WI38 (cell line): ENCODE measurements around the gene SLC25A47.
"Not testable (repeated sequence)": the region's sequence is repeated elsewhere in the genome, so short reads cannot be mapped to it uniquely, and the experiment has no call there.

Experiments
- H3K4me3 ChIP-seq: 2 replicates; pipeline ENCODE4 v1.5.1; 2011; ENCODE audit warnings: low read depth, mild to moderate bottlenecking, control low read depth, low read length
- CTCF ChIP-seq: IDR thresholded peaks from 2 replicates; pipeline ENCODE4 v1.5.1; 2012; ENCODE audit warnings: low read depth, mild to moderate bottlenecking, control low read depth, low read length

The SLC25A47 gene

DNA sequence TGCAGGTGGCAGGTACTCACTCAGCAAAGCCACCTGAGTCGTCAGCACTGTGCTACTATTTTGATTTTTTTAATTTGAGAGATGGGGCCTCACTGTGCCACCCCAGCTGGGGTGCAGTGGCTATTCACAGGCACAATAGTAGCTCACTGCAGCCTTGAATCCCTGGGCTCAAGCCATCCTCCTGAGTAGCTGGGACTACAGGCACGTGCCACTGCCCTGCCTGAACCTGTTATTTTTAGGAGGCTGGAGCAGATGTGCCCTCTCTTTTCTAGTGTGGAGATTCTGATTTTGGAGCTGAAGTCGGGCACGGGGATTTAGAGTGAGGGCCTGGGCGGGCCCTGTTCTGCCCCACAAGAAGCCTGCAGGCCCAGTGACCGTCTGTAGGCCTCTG lies 17.3 kb downstream of the SLC25A47 start:
- H3K4me3 ChIP-seq: no peak overlapping the region
- no peak for TF ChIP-seq CTCF

DNA sequence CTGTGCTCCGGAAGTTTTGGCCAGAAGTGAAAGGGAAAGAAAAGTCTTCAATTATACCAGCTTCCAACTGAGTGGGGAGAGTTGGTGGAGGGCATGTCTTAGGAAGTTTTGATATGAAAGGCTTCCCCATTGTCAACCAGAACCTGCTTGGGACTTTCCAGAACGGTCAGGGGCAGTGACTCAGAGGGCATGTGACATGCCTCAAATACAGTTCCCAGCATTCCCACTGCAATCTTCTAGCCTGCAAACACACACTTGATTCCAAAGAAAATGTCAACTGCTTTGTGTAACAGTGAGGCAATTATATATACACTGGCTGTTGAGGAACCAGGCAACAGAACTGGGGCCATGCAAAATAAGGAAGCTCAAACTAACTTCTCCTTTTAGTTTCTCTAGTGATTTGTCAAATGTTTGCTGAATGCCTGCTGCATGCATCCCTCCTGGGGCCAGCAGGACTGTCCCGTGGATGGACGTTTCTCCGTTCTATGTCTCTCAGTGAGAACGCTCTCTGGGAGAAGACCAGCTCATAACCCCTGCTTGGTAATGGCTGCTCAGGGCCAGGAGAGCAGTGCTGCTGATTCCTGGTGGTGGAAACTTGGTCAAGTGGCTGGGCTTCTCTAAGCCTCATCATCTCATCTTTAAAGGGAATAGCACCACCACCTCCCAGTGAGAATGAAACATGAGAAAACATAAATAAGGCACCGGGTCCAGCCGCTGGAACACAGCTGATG lies 18.3 kb downstream of the SLC25A47 start:
- no peak for TF ChIP-seq CTCF
- H3K4me3 ChIP-seq: no peak overlapping the region

- H3K4me3 ChIP-seq: no peak overlapping the region
- no peak for TF ChIP-seq CTCF
Measured at GRCh38 chr14:100342195-100342594, 19.1 kb downstream of the SLC25A47 start.

DNA sequence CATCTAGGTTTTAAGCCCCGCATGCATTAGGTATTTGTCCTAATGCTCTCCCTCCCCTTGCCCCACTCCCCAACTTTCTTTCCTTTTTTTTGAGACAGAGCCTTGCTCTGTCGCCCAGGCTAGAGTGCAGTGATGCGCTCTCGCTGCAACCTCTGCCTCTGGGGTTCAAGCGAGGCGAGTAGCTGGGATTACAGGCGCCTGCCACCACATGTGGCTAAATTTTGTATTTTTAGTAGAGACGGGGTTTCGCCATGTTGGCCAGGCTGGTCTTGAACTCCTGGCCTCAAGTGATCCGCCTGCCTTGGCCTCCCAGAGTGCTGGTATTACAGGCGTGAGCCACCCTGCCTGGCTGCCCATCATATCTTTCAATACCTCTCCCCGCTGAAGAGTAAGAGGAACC lies 19.7 kb downstream of the SLC25A47 start:
- not testable (repeated sequence) for H3K4me3 ChIP-seq

- H3K4me3 ChIP-seq: not testable (repeated sequence)
Measured at GRCh38 chr14:100344657-100345056, 21.5 kb downstream of the SLC25A47 start.

GRCh38 chr14:100345711-100346110 lies 22.6 kb downstream of the SLC25A47 start:
- TF ChIP-seq CTCF: no peak
- H3K4me3 ChIP-seq: no peak overlapping the region

DNA sequence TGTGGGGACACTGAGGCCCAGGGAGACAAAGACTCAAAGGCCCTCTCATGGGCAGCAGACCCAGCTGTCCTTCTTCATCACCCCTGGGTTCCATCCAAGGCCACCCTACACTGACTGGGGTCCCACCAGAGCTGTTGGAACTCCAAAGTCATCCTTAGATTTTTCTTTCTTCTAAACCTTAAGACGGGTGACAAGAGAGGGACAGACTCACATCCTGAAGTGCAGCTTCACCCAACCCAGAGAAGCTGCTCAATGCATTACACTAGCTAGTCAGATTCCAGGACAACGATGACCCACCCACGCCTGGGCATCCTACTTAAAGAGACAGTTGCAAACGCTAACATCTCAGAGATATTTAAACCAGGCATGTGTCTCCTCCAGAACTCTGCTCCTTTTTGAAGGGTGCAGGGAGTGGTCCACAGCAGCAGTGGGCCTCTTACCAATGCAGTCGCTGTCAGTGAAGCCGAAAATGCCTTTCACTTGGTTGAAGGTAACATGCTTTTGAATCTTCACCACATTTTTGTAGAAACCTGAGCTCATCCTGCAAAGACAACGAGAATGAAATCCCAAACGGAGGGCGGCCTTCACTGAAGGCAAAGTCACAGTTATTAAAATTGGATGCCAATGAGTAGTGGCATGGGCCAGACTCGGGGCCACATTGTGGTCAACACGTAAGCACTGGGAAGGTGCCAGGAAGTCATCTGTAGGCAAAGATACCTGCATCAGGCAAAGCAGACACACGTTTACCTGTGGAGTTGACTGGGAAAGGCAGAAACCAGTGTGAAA lies 23.4 kb downstream of the SLC25A47 start:
- no peak for TF ChIP-seq CTCF
- no peak overlapping the region for H3K4me3 ChIP-seq

GRCh38 chr14:100348253-100348729 lies 25.2 kb downstream of the SLC25A47 start:
- TF ChIP-seq CTCF: no peak
- H3K4me3 ChIP-seq: no peak overlapping the region
